HCT116 (cell line): ENCODE results near the gene MRAS.

Experiments used
- ATF3 ChIP-seq: IDR thresholded peaks from 2 replicates; pipeline ENCODE4 v1.6.1; 2012
- CTCF ChIP-seq, 3 experiments: fragments of 200-600 bp in 1 of 3; sonication (generic) in 1 of 3; IDR thresholded peaks in 2 of 3; conservative IDR thresholded peaks in 1 of 3; 2 replicates each; pipeline ENCODE4 v1.5.1; 2012 to 2017; ENCODE audit warnings: low read depth in 2 of 3, low read length in 2 of 3, antibody characterized with exemption in 1 of 3, borderline replicate concordance in 1 of 3, control low read depth in 1 of 3, mild to moderate bottlenecking in 1 of 3, mixed read lengths in 1 of 3, mixed run types in 1 of 3, moderate library complexity in 1 of 3; ENCODE audit not compliant: insufficient read depth in 1 of 3
- EGR1 ChIP-seq: IDR thresholded peaks from 2 replicates; pipeline ENCODE4 v1.6.1; 2012; ENCODE audit warnings: low read depth
- EZH2 ChIP-seq: fragments of 200-600 bp; sonication (generic); IDR thresholded peaks from 2 replicates; pipeline ENCODE4 v1.6.1; 2017; ENCODE audit warnings: antibody characterized with exemption, mixed run types
- FOSL1 ChIP-seq: IDR thresholded peaks from 2 replicates; pipeline ENCODE4 v1.6.1; 2012; ENCODE audit warnings: low read depth
- MAX ChIP-seq: IDR thresholded peaks from 2 replicates; pipeline ENCODE4 v1.6.1; 2012
- POLR2A ChIP-seq: IDR thresholded peaks from 2 replicates; pipeline ENCODE4 v1.7.0; 2011; ENCODE audit warnings: borderline replicate concordance; ENCODE audit not compliant: insufficient read depth, insufficient read length; ENCODE audit errors: extremely low read depth
- POLR2AphosphoS5 ChIP-seq: IDR thresholded peaks from 2 replicates; pipeline ENCODE4 v1.6.1; 2011; ENCODE audit warnings: mild to moderate bottlenecking, low read depth, low read length, moderate library complexity
- RAD21 ChIP-seq: IDR thresholded peaks from 2 replicates; pipeline ENCODE4 v1.6.1; 2012; ENCODE audit warnings: low read depth, mild to moderate bottlenecking
- REST ChIP-seq: IDR thresholded peaks from 2 replicates; pipeline ENCODE4 v1.6.1; 2012; ENCODE audit warnings: low read depth
- SP1 ChIP-seq: IDR thresholded peaks from 2 replicates; pipeline ENCODE4 v1.6.1; 2012; ENCODE audit warnings: low read depth
- TCF7L2 ChIP-seq: IDR thresholded peaks from 2 replicates; pipeline ENCODE4 v1.7.0; 2011; ENCODE audit warnings: borderline replicate concordance, inconsistent platforms; ENCODE audit not compliant: insufficient read depth, insufficient read length; ENCODE audit errors: extremely low read depth
- ZNF274 ChIP-seq: fragments of 200-500 bp; sonication (Bioruptor generic); IDR thresholded peaks from 2 replicates; pipeline ENCODE4 v1.6.1; 2014; ENCODE audit warnings: mild to moderate bottlenecking, low read depth, low read length, inconsistent platforms

- TF ChIP-seq FOSL1 = no peak
- TF ChIP-seq EZH2 = no peak
- no peak for TF ChIP-seq REST
- TF ChIP-seq MAX = no peak
- no peak for TF ChIP-seq CTCF (IDR thresholded peaks at IDR 0.05 in 2 of 3, conservative IDR thresholded peaks at IDR 0.05 in 1 of 3; ENCODE audit: borderline replicate concordance in 1 of 3, insufficient read depth in 1 of 3, low read depth in 2 of 3, low read length in 2 of 3)
- no peak for TF ChIP-seq SP1
- no peak for TF ChIP-seq POLR2AphosphoS5
- TF ChIP-seq POLR2A = no peak
- no peak for TF ChIP-seq EGR1
- no peak for TF ChIP-seq RAD21
- TF ChIP-seq ZNF274 = no peak
- no peak for TF ChIP-seq ATF3
- TF ChIP-seq TCF7L2 = no peak
Measured at GRCh38 chr3:138405001-138405400, 56.6 kb downstream of the MRAS start.
